OCI-LY7 (cell line): ENCODE results near the gene NTRK1. TPM values are rescaled to one million over a fixed set of nuclear protein-coding genes. Genes with fewer than 3 reads are reported as not detected.
"Not testable (repeated sequence)": the region's sequence is repeated elsewhere in the genome, so short reads cannot be mapped to it uniquely, and the experiment has no call there.

Experiments
- BruUV-seq: library from RNA; stranded (reverse); fragments of 400-500 nt; replicated peaks from 2 replicates; lab custom pipeline; 2021; lab: Mats Ljungman, UMichigan
- CTCF ChIA-PET: fragments of 300-600 bp; sonication (Branson Sonifier 250); formaldehyde crosslinking; loops from one replicate; lab custom pipeline; 2022; ENCODE audit warnings: antibody characterized with exemption; ENCODE audit not compliant: unreplicated experiment; lab: Charles Lee
- POLR2A ChIA-PET: fragments of 300-600 bp; sonication (Branson Sonifier 250); formaldehyde crosslinking; loops from one replicate; lab custom pipeline; 2022; ENCODE audit warnings: antibody characterized with exemption; lab: Charles Lee
- DNase-seq: peaks from one replicate; pipeline ENCODE4 v3.0.0-alpha.2; 2015; ENCODE audit warnings: low spot score
- H2AFZ ChIP-seq: fragments of 200-600 bp; sonication (generic), shearing (Covaris generic); 2 replicates; pipeline ENCODE4 v1.6.1; 2014; ENCODE audit warnings: mild to moderate bottlenecking, antibody characterized with exemption, low read length, moderate library complexity
- H3K27ac ChIP-seq: fragments of 200-600 bp; sonication (generic); 2 replicates; pipeline ENCODE4 v1.5.1; 2014; ENCODE audit warnings: mixed run types, low read depth, mild to moderate bottlenecking, moderate library complexity, low read length, inconsistent platforms; ENCODE audit not compliant: poor library complexity, severe bottlenecking
- H3K36me3 ChIP-seq: fragments of 200-600 bp; sonication (generic); 2 replicates; pipeline ENCODE4 v1.6.1; 2014; ENCODE audit warnings: mild to moderate bottlenecking, antibody characterized with exemption, low read length, moderate library complexity, mixed read lengths; ENCODE audit not compliant: insufficient read depth
- H3K4me1 ChIP-seq: fragments of 200-600 bp; sonication (generic); 2 replicates; pipeline ENCODE4 v1.5.1; 2014; ENCODE audit warnings: mild to moderate bottlenecking, low read length; ENCODE audit not compliant: insufficient read depth, poor library complexity, severe bottlenecking
- H3K4me2 ChIP-seq: fragments of 200-600 bp; sonication (generic); 2 replicates; pipeline ENCODE4 v1.6.1; 2014; ENCODE audit warnings: mild to moderate bottlenecking, low read length
- H3K4me3 ChIP-seq: fragments of 200-600 bp; sonication (generic); 2 replicates; pipeline ENCODE4 v1.5.1; 2014; ENCODE audit warnings: mild to moderate bottlenecking, low read depth, low read length; ENCODE audit not compliant: poor library complexity, severe bottlenecking
- H3K79me2 ChIP-seq: fragments of 200-600 bp; sonication (generic); 2 replicates; pipeline ENCODE4 v1.6.1; 2016; ENCODE audit warnings: low read depth, mild to moderate bottlenecking, low read length, moderate library complexity, mixed read lengths; ENCODE audit not compliant: insufficient read depth
- H3K9me2 ChIP-seq: fragments of 200-600 bp; sonication (generic); 2 replicates; pipeline ENCODE4 v1.6.1; 2016; ENCODE audit warnings: mild to moderate bottlenecking, low read length, mixed read lengths; ENCODE audit not compliant: insufficient read depth
- H3K9me3 ChIP-seq: fragments of 200-600 bp; sonication (generic); 2 replicates; pipeline ENCODE4 v1.6.1; 2014; ENCODE audit warnings: mild to moderate bottlenecking, mixed run types, low read length, mixed read lengths
- H4K20me1 ChIP-seq: fragments of 200-600 bp; sonication (generic); 2 replicates; pipeline ENCODE4 v1.6.1; 2014; ENCODE audit warnings: mild to moderate bottlenecking, antibody characterized with exemption, low read length, moderate library complexity, mixed read lengths; ENCODE audit not compliant: insufficient read depth
- EZH2phosphoT487 ChIP-seq: fragments of 200-600 bp; sonication (generic); IDR thresholded peaks from 2 replicates; pipeline ENCODE4 v1.6.1; 2018; ENCODE audit warnings: low read depth, borderline replicate concordance, mild to moderate bottlenecking, mixed run types, antibody characterized with exemption, low read length, moderate library complexity, mixed read lengths
- intact Hi-C: fragments of 100-400 bp; cut with micrococcal nuclease; formaldehyde crosslinking; loops from one replicate; pipeline ENCODE4 v1.10.0; 2022; ENCODE audit not compliant: unreplicated experiment
- total RNA-seq, 2 experiments: library from RNA; depleted of rRNA in 1 of 2; stranded (reverse); fragments of >200 nt in 1 of 2; shearing (Covaris generic) in 1 of 2; gene quantifications; 2 replicates each; pipeline ENCODE4 v1.2.3, GENCODE V29; 2014 to 2022
- TF ChIP-seq, protein P1 (sequence below): fragments of 200-600 bp; sonication (generic); conservative IDR thresholded peaks from 2 replicates; pipeline ENCODE4 v1.5.1; 2014; ENCODE audit warnings: mild to moderate bottlenecking, antibody characterized with exemption, low read length, moderate library complexity, mixed read lengths

NTRK1 gene
- total RNA-seq, 2 experiments from 2014 or later = not detected

GRCh38 chr1:156926175-156926574 is 65.5 kb downstream of the NTRK1 start:
- no peak overlapping the region for H3K4me3 ChIP-seq
- no peaks in the 10 kb centered on the region for H3K9me2 ChIP-seq
- H2AFZ ChIP-seq = no peak overlapping the region
- no peaks in the 10 kb centered on the region for H3K9me3 ChIP-seq
- H3K36me3 ChIP-seq = no peaks in the 10 kb centered on the region
- H3K79me2 ChIP-seq = no peaks in the 10 kb centered on the region
- POLR2A ChIA-PET = interaction anchor here (0.5 to 0.8 kb wide), 2 partner anchors 10 to 33 kb away, joined by 3 to 4 read pairs; no protein-coding TSS in a partner anchor
- intact Hi-C loops = no loop called here
- no peak for DNase-seq
- TF ChIP-seq, protein P1, sequence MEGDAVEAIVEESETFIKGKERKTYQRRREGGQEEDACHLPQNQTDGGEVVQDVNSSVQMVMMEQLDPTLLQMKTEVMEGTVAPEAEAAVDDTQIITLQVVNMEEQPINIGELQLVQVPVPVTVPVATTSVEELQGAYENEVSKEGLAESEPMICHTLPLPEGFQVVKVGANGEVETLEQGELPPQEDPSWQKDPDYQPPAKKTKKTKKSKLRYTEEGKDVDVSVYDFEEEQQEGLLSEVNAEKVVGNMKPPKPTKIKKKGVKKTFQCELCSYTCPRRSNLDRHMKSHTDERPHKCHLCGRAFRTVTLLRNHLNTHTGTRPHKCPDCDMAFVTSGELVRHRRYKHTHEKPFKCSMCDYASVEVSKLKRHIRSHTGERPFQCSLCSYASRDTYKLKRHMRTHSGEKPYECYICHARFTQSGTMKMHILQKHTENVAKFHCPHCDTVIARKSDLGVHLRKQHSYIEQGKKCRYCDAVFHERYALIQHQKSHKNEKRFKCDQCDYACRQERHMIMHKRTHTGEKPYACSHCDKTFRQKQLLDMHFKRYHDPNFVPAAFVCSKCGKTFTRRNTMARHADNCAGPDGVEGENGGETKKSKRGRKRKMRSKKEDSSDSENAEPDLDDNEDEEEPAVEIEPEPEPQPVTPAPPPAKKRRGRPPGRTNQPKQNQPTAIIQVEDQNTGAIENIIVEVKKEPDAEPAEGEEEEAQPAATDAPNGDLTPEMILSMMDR = no peak
- no peak for TF ChIP-seq EZH2phosphoT487
- H3K4me1 ChIP-seq = no peaks in the 10 kb centered on the region
- CTCF ChIA-PET = no interaction called here
- no TSS peak for BruUV-seq
- no peak overlapping the region for H3K27ac ChIP-seq
- H3K4me2 ChIP-seq = no peak overlapping the region
- no peaks in the 10 kb centered on the region for H4K20me1 ChIP-seq

DNA sequence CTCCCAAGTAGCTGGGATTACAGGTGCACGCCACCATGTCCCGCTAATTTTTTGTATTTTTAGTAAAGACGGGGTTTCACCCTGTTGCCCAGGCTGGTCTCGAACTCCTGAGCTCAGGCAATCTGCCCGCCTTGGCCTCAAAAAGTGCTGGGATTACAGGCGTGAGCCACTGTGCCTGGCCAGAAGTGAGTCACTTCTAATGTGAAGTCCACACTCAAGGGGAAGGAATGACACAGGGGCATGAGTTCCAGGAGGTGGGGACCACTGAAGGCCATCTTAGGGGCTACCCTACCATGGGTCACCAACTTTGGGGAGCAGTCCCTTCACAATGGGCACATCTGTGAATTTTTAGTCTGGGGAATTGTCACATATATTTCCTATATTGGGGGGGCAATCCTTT is 66.0 kb downstream of the NTRK1 start:
- CTCF ChIA-PET, BruUV-seq, H3K9me3 ChIP-seq: not testable (repeated sequence)

GRCh38 chr1:156927215-156928042 is 66.8 kb downstream of the NTRK1 start:
- Histone ChIP-seq H3K9me3 (no peaks in the 10 kb centered on the region), H3K4me2 (no peak overlapping the region), H4K20me1 (no peaks in the 10 kb centered on the region), H3K4me3 (no peak overlapping the region), H3K27ac (no peak overlapping the region), H2AFZ (no peak overlapping the region), H3K79me2 (no peaks in the 10 kb centered on the region), H3K9me2 (no peaks in the 10 kb centered on the region), H3K36me3 (no peaks in the 10 kb centered on the region), H3K4me1 (no peaks in the 10 kb centered on the region)
- CTCF ChIA-PET = no interaction called here
- no TSS peak for BruUV-seq
- intact Hi-C loops = no loop called here
- no peak for DNase-seq
- TF ChIP-seq EZH2phosphoT487 = no peak
- TF ChIP-seq, protein P1 = no peak
- POLR2A ChIA-PET = no interaction called here

More for the DNA sequence above, 66.0 kb downstream of the NTRK1 start:
- H3K36me3 ChIP-seq, H3K4me1 ChIP-seq, H2AFZ ChIP-seq, H3K4me3 ChIP-seq, H3K4me2 ChIP-seq, H3K27ac ChIP-seq, H3K9me2 ChIP-seq, intact Hi-C loops, H4K20me1 ChIP-seq, POLR2A ChIA-PET, DNase-seq, H3K79me2 ChIP-seq: not testable (repeated sequence)
